VCaP (cell line): ENCODE results near the gene OMG.

Experiments used
- H3K27ac ChIP-seq: fragments of 450-650 bp; 2 replicates; pipeline ENCODE4 v1.5.1; 2017
- TF ChIP-seq, protein P1 (sequence below): fragments of 450-650 bp; conservative IDR thresholded peaks from 2 replicates; pipeline ENCODE4 v1.5.1; 2017; ENCODE audit warnings: mild to moderate bottlenecking, moderate library complexity

Gene OMG

GRCh38 chr17:31321966-31322365, 24.9 kb upstream of the OMG start:
- H3K27ac ChIP-seq: no peak overlapping the region
- TF ChIP-seq, protein P1, sequence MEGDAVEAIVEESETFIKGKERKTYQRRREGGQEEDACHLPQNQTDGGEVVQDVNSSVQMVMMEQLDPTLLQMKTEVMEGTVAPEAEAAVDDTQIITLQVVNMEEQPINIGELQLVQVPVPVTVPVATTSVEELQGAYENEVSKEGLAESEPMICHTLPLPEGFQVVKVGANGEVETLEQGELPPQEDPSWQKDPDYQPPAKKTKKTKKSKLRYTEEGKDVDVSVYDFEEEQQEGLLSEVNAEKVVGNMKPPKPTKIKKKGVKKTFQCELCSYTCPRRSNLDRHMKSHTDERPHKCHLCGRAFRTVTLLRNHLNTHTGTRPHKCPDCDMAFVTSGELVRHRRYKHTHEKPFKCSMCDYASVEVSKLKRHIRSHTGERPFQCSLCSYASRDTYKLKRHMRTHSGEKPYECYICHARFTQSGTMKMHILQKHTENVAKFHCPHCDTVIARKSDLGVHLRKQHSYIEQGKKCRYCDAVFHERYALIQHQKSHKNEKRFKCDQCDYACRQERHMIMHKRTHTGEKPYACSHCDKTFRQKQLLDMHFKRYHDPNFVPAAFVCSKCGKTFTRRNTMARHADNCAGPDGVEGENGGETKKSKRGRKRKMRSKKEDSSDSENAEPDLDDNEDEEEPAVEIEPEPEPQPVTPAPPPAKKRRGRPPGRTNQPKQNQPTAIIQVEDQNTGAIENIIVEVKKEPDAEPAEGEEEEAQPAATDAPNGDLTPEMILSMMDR: no peak

DNA sequence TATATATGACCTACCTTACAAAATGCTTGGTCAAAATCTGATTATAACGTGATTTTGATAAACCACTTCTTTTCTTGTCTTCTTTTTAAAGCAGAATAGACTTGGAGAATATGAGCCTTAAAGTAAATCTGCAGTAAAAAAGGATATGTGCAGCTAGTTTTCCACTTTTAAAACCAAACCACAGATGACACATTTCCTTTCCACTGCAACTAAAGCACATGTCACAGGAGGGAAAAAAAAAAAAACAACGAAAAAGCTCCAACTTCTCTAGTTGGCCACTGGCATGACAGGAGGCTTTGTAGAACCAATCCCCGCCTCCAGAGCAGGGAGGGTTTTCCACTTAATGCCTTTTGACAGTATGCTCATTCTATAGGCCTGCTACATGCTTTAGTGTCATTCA, 24.4 kb upstream of the OMG start, which contains the start of gene EVI2A:
Gene EVI2A (minus strand): TSS at position 142 of the 400 bp plus-strand sequence. CDS start 2,609 bp downstream, outside the sequence.
- TF ChIP-seq, protein P1: no peak
- H3K27ac ChIP-seq: no peak within 1 kb of the TSS

- H3K27ac ChIP-seq: no peak overlapping the region
These were observed 23.8 kb upstream of the OMG start for GRCh38 chr17:31320791-31321190.

GRCh38 chr17:31320241-31320640, 23.2 kb upstream of the OMG start:
- TF ChIP-seq, protein P1: no peak
- no peak overlapping the region for H3K27ac ChIP-seq

More at GRCh38 chr17:31320791-31321190, 23.8 kb upstream of the OMG start:
- TF ChIP-seq, protein P1: no peak

GRCh38 chr17:31318851-31319661, 22.0 kb upstream of the OMG start:
- H3K27ac ChIP-seq: no peak overlapping the region
- TF ChIP-seq, protein P1: no peak

DNA sequence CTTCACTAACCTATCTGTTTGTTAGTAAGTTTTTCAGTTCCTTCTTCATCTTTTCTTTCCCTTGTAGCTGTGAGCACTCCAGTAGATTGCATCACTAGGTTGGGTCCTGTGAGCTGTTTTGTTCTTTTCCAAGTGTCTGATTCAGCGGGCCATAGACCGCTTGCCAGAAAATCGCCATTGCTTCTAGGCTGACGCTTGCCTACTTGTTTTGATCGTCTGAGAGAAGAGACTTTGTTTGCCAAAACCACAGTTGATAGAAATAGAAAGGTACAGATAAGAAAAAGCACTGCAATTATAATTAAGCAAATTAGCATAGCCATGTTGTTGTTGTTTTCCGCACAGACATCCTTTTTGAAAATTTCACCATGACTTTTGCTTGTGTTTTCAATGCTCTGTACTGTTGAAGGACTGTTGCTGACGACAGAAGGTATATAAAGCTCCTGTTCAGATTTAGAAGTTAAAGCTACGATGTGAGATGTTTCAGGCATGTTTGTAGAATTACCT, 21.3 kb upstream of the OMG start:
- TF ChIP-seq, protein P1: no peak
- H3K27ac ChIP-seq: no peak overlapping the region

DNA sequence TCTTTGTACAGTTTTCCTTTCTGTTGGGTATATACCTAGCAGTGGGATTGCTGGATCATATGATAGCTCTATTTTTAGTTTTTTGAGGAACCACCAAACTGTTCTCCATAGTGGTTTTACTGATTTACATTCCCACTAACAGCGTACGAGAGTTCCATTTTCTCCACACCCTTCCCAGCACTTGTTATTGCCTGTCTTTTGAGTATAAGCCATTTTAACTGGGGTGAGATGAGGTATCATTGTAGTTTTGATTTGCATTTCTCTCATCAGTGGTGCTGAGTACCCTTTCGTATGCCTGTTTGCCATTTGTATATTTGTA, 17.7 kb upstream of the OMG start:
- no peak overlapping the region for H3K27ac ChIP-seq
- TF ChIP-seq, protein P1: no peak
